ENCODE measurements around the gene CLIP2.

The CLIP2 gene

DNA sequence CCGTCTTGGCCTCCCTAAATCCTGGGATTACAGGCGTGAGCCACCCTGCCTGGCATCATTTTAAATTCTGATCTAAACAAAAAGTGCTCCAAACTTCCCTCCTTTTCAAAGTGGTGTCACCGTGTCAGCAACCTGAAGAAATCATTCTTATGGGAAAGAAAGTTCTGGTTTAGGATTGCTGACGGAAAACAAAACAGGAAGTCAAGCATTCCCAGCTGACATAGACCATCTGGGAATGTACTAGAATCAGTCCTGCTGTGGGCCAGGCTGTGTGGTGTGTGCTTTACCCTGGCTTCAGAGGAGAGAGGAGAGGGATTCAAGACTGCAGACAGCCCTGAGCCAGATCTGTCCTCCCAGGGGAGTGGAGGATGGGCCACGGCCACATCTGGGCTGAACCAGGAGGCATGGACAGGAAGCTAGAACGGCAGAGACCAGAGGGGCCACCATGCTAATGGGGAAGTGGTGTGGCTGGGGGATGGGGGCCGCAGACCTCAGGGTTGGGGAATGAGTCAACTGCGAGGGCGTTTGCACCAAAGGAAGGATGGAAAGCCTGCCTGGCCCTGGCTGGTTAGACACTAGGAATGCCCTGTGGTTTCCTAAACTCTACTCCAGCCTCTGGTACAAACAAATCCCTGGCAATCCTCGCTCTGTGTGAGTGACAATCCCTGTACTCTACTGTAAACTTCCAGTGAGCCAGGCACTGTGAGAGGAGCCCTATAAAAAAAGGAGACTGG lies 16.7 kb upstream of the CLIP2 start:
- no peak for DNase-seq

DNA sequence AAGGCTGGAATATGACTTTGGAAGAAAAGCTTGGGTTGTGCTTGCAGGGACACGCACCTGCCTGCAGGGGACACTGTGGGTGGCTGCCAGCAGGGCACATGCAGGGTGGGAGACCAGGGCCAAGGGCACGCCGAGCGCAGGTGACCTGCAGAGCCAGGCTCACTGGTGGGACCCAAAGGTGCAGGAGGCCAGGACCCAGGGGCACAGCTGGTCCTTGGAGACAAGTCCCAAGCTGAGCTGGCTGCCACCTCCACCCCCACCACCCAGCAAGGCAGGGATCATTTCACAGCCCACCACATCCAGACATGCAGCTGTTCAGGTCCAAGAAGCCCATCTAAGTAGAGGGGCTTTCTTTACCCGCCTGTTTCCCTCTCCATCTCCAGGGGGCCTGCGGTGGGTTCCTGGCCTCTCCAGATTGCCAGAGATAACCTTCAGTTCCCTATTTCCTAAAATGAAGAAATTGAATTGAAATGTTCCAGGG lies 13.8 kb upstream of the CLIP2 start:
- DNase-seq = no peak

DNA sequence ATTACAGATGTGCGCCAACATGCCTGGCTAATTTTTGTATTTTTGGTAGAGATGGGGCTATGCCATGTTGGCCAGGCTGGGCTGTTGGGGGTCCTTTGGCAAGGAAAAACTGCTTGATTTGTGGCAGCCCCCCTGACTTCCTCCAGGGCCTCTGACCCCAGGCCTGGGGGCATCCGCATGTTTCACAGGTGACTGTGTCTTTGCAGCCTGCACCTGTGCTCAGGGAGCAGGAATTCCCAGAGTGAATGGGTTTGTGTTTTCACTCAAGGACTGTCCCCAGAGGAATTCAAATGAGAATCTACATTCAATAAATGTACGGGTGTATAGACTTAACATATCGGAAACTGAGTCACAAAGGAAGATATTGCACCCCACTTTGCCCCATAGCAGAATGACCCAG lies 11.6 kb upstream of the CLIP2 start:
- DNase-seq = no peak

GRCh38 chr7:74280985-74281384 lies 8.2 kb upstream of the CLIP2 start:
- no peak for DNase-seq

DNA sequence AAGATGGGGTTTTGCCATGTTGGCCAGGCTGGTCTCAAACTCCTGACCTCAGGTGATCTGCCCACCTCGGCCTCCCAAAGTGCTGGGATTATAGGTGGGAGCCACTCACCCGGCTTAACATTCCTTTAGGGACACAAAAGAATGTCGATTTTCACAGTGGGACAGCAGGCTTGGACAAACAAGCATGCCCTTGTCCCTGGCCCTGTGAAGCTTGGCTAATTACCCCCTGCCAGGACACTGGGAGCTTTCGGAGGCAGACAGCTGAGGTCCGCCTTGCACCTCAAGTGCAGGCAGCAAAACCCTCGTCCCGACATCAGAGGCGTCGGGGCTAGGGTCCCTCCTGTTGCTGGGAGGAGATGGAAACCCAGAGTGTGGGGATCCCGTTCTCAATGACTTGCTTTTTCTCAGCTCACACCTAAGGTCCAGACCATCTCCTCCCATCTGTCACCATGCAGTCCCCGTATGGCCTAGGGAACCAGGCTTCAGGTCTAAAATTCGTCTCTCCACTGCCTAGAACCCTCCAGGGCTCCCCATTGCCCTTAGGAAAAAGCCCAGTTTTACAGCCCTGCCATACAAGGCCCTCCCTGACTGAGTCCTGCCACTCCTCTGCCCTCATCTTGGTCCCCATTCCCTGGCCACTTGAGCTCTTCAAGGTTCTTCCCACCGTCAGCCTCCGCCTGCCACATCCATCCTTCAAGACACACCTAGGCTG lies 6.3 kb upstream of the CLIP2 start:
- DNase-seq = no peak

DNA sequence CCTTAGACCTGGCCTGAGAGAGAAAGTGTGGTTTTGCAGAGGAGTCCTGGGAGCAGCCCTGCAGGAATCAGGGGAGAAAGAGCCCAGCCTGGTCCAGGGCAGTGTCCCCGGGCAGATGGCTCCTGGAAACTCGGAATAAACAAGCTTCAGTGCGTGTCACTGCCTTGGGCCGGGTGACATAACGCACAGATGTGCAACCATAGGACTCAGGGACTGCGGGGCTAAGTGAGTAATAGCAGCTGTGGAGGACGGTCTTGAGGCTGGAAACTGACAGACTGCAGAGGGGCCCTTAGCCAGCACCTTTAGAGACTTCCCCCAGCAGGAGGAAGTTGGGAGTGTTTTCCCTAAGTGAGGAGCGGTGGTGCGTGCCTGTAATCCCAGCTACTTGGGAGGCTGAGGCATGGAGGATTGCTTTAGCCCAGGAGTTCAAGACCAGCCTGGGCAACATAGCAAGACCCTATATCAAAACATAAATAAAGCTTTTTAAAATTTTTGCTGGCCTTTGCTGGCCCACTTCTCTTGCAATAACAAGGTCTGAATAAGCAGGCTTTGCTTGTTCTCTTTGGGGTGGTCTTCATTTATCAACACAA lies 5.3 kb upstream of the CLIP2 start:
- DNase-seq = no peak

DNA sequence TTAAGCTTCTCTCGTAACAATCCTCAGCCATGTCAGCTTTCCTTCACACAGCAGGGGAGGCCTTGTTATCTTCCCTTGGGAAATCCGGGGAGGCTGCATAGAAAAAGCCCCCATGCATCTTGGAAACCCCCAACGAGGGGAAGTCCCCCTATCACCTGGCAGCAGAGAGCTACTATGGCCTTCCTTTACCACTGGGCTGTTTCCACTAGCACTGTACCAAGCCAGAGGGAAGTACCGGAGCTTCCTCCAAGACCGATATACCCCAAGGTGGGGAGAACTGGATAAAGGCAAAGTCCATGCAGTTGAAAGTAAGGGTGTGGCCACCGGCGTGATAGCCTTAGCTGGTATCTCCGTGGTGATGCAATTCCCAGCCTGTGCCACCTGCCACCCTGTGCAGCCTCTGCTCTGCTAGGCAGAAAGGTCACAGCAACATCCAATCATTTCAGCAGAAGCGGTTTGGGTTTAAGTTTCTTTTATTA lies 4.4 kb upstream of the CLIP2 start:
- DNase-seq = no peak

DNA sequence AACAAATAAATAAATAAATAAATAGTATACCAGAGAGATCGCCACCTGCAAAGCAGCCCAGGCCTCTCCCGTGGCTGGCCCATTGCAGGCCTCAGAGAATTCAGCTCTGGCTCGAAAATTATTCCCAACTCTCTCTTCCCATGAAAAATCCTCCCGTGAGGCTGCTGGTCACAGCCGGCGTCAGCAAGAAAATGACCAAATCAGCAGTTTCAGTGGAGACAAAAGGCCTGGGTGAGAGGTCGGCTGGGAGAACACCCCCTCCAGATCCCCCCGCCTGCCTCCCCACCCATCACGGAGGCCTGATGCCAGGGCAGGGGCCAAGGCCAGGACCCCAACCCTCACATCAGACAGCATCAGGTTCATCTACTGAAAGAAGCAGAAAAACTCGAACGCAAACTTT lies 3.1 kb upstream of the CLIP2 start:
- DNase-seq = no peak

GRCh38 chr7:74287303-74288033 lies 1.7 kb upstream of the CLIP2 start:
- no peak for DNase-seq

GRCh38 chr7:74288034-74288881 lies 949 bp upstream of the CLIP2 start:
- no peak for DNase-seq

DNA sequence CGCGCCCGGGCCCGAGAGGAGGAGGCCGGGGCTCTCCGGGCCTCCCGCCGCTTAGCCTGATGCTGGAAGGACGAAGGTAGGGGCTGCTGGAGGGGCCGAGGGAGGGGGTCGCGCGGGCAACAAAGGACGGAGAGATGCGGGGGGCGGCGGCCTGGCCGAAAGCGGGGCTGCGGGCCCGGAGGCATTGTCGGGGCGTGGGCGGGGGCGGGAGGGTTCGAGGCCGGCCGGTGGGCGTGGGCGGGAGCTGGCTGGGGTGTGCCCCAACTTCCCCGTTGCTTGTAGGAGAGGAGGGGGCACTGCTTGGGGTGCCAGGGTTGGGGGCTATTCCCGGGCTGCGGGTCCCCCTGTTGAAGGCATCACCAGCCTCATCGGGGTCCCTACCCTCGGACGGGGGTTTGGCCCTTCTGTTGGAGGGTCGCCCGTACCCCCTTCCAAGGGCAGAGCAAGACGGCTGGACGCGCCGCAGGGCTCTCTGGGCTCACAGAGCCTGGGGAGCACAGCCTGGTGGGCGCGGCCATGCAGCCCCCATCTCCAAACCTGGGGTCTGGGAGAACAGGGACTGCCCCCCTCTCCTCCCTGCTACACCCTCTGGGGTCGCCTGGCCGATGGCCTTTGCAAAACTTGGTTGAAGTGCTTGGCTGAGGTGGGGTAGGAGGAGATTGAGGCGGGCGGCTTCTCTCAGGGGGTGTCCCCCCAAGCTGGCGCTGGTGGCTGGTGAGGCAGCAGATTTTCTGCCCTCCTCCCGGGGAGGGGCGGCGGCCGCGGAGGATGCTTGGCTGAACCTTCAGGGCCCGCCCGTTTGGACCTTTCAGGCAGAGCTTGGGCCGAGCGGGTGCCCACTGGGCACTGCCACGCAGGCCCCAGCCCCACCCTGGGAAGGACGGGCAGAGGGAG lies 699 bp downstream of the CLIP2 start:
- no peak for DNase-seq

DNA sequence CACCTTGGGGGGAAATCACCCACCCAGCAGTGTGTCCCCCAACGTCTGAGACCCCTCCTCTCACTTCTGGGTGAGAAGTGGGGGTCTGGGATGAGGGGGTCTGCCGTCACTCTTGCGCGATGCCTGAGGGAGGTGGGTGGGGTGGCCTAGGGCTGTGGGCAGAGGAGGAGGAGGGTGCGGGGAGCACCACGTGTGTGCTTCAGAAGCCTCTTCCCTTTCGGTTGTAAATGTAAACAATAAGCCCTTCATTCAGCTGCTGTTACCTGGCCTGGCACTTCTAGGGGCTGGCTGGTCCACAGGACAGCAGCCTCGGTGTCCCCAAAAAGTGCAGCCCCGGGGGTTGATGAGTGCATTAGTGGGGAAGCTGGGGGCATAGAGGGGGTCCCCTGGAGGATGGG lies 1.3 kb downstream of the CLIP2 start:
- no peak for DNase-seq

- DNase-seq = no peak
Observed at GRCh38 chr7:74290981-74291441, 1.8 kb downstream of the CLIP2 start.

- no peak for DNase-seq
Observed at GRCh38 chr7:74291535-74291934, 2.3 kb downstream of the CLIP2 start.

DNA sequence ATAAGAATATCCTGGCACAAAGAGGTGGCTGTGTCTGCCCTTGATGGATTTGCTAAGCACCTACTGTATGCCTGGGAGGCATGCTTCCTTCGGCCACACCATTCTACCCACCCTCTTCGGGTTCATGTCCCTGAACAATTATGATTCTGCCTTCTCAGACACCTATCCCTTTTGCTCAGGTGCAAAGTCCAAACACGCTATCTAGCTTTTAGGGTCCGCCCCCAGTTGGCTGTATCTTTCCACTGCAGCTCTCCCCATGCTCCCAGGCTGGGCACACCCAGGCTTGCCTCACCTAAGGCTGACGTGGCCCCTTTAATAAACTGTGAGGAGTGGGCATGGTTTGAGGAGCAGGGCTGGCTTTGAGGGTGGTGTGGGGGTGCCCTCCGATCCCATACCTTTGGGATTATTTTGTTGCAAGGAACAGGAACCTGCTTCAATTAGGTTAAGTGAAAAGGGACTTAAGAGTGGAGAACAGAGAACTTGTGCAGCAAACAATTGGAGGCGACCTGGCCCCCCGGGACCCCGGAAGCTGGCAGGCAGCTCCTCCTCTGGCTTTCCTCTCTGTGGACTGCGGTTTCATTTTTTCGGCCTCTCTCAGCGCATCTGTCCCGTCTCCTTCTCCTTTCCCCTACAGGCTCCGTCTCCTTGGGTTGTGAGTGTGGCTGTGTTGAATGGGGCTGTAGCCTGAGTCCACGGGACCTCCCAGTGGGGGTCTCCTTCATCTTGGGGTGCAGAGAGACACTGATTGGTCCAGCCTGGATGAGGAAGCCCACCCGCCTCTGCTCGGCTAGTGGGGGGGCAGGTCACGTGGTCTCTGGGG lies 3.8 kb downstream of the CLIP2 start:
- no peak for DNase-seq

GRCh38 chr7:74293577-74293908 lies 4.3 kb downstream of the CLIP2 start:
- no peak for DNase-seq

GRCh38 chr7:74294191-74294998 lies 5.2 kb downstream of the CLIP2 start:
- peak; percentile 59 for DNase-seq

- no peak for DNase-seq
Observed at GRCh38 chr7:74297516-74298233, 8.5 kb downstream of the CLIP2 start.

DNA sequence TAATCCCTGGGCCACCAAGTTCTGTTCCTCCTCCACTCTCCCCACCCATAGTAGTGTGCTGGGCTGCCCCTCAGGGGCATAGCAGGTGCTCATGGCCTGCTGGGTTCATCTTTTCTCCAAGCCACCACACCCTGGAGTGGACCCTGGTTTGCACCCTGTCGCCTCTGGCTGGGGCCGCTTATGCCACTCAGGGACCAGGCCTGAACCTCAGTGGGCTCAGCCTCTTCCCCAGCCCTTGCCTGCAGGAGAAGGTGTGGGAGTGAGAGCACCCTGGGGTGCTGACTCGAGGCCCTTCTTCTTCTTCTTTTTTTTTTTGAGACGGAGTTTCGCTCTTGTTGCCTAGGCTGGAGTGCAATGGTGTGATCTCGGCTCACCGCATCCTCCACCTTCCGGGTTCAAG lies 10.2 kb downstream of the CLIP2 start:
- DNase-seq = no peak

Measured in NCI-H2107 (cell line).